GM12878 (cell line): ENCODE results near the gene C1GALT1C1. TPM values are rescaled to one million over a fixed set of nuclear protein-coding genes. Genes with fewer than 3 reads are reported as not detected.

ENCODE experiments used
- ATAC-seq: fragments of 200-7000 bp; cut with Tn5 transposase; 3 replicates; pipeline ENCODE4 v1.9.1; 2020; ENCODE audit warnings: mild to moderate bottlenecking, moderate library complexity
- BruUV-seq: library from RNA; stranded (reverse); fragments of 400-500 nt; replicated peaks from 2 replicates; lab custom pipeline; 2021; lab: Mats Ljungman, UMichigan
- CTCF ChIA-PET: fragments of 300-600 bp; sonication (Branson Sonifier 250); formaldehyde crosslinking; extraction: SDS; loops from one replicate; lab custom pipeline; 2021; ENCODE audit warnings: inconsistent platforms; lab: Yijun Ruan, JAX
- POLR2A ChIA-PET: fragments of 350-600 bp; formaldehyde crosslinking; extraction: SDS; loops from one replicate; lab custom pipeline; 2021; ENCODE audit warnings: inconsistent platforms; lab: Charles Lee
- RAD21 ChIA-PET: fragments of 300-600 bp; sonication (Branson Sonifier 250); formaldehyde crosslinking; loops from one replicate; lab custom pipeline; 2023; ENCODE audit warnings: antibody characterized with exemption; ENCODE audit not compliant: unreplicated experiment; lab: Charles Lee
- SMC1A ChIA-PET: fragments of 300-600 bp; sonication (Branson Sonifier 250); formaldehyde crosslinking; loops from one replicate; lab custom pipeline; 2023; ENCODE audit not compliant: unreplicated experiment, uncharacterized antibody; lab: Charles Lee
- DNase-seq: peaks from one replicate; pipeline ENCODE4 v3.0.0-alpha.2; 2011; ENCODE audit warnings: low read depth, low spot score
- FAIRE-seq: peaks from 3 replicates; lab custom pipeline; 2011; peaks lifted over from hg19 to GRCh38; lab: Jason Lieb, UNC
- H2AFZ ChIP-seq: 2 replicates; pipeline ENCODE4 v1.6.0; 2011; ENCODE audit warnings: low read depth, low read length, control low read depth; ENCODE audit not compliant: control insufficient read depth
- H3K27ac ChIP-seq: 2 replicates; pipeline ENCODE4 v1.5.1; 2011; ENCODE audit warnings: control low read depth; ENCODE audit not compliant: control insufficient read depth, insufficient read depth
- H3K27me3 ChIP-seq, 2 experiments: replicated peaks in 1 of 2; 2 replicates each; pipeline versions ENCODE4 v1.6.0 to v1.6.1; 2011; ENCODE audit warnings: low read length in 1 of 2; ENCODE audit not compliant: control insufficient read depth in 2 of 2, insufficient read depth in 2 of 2
- H3K36me3 ChIP-seq, 2 experiments: 2 replicates each; pipeline ENCODE4 v1.5.1; 2011; ENCODE audit warnings: low read length in 1 of 2; ENCODE audit not compliant: control insufficient read depth in 2 of 2, insufficient read depth in 2 of 2
- H3K4me1 ChIP-seq: 2 replicates; pipeline ENCODE4 v1.6.1; 2011; ENCODE audit warnings: mild to moderate bottlenecking, low read length, moderate library complexity, mixed read lengths; ENCODE audit not compliant: control insufficient read depth, insufficient read depth
- H3K4me2 ChIP-seq: 2 replicates; pipeline ENCODE4 v1.6.0; 2011; ENCODE audit warnings: control low read depth; ENCODE audit not compliant: control insufficient read depth, insufficient read depth
- H3K4me3 ChIP-seq: fragments of 200-600 bp; sonication (generic); 2 replicates; pipeline ENCODE4 v1.5.1; 2016
- H3K79me2 ChIP-seq: 2 replicates; pipeline ENCODE4 v1.6.0; 2011; ENCODE audit warnings: low read length; ENCODE audit not compliant: control insufficient read depth, insufficient read depth
- H3K9ac ChIP-seq: 2 replicates; pipeline ENCODE4 v1.8.0; 2011; ENCODE audit warnings: low read length, control low read depth, mixed read lengths; ENCODE audit not compliant: control insufficient read depth, insufficient read depth
- H3K9me3 ChIP-seq: replicated peaks from 3 replicates; pipeline ENCODE4 v1.5.1; 2011; ENCODE audit warnings: mild to moderate bottlenecking, low read length; ENCODE audit not compliant: control insufficient read depth, insufficient read depth
- H4K20me1 ChIP-seq: 2 replicates; pipeline ENCODE4 v1.6.0; 2011; ENCODE audit not compliant: control insufficient read depth, insufficient read depth
- ASH2L ChIP-seq: fragments of 300-600, 200-600 bp; sonication (generic); IDR thresholded peaks from 2 replicates; pipeline ENCODE4 v1.6.1; 2017; ENCODE audit warnings: low read depth, mild to moderate bottlenecking, borderline replicate concordance
- BCLAF1 ChIP-seq: fragments of 450-650 bp; IDR thresholded peaks from 2 replicates; pipeline ENCODE4 v1.6.1; 2017; ENCODE audit warnings: antibody characterized with exemption, mild to moderate bottlenecking, moderate library complexity
- CBX5 ChIP-seq: sonication (generic); IDR thresholded peaks from 2 replicates; pipeline ENCODE4 v1.6.1; 2016; ENCODE audit warnings: low read depth, moderate library complexity, mild to moderate bottlenecking, inconsistent platforms
- CUX1 ChIP-seq: IDR thresholded peaks from 2 replicates; pipeline ENCODE4 v1.6.1; 2012; ENCODE audit warnings: improper control_type of control experiment, low read depth, low read length; ENCODE audit not compliant: insufficient replicate concordance
- EGR1 ChIP-seq, 2 experiments: IDR thresholded peaks; 1 replicate in 1 of 2; 2 replicates in 1 of 2; pipeline ENCODE4 v1.6.1; 2011 to 2012; ENCODE audit warnings: low read depth in 2 of 2, low read length in 2 of 2, borderline replicate concordance in 1 of 2, mild to moderate bottlenecking in 1 of 2, moderate library complexity in 1 of 2
- HDGF ChIP-seq: fragments of 450-650 bp; IDR thresholded peaks from 2 replicates; pipeline ENCODE4 v1.6.1; 2016; ENCODE audit warnings: antibody characterized with exemption
- IRF5 ChIP-seq: fragments of 450-650 bp; IDR thresholded peaks from 2 replicates; pipeline ENCODE4 v1.6.1; 2017; ENCODE audit warnings: borderline replicate concordance
- NR2C1 ChIP-seq: fragments of 450-650 bp; IDR thresholded peaks from 2 replicates; pipeline ENCODE4 v1.6.1; 2017; ENCODE audit warnings: antibody characterized with exemption, mild to moderate bottlenecking, moderate library complexity
- NRF1 ChIP-seq: conservative IDR thresholded peaks from 2 replicates; pipeline ENCODE4 v1.6.1; 2011; ENCODE audit warnings: mild to moderate bottlenecking, low read depth, low read length, improper control_type of control experiment
- RUNX3 ChIP-seq: IDR thresholded peaks from 2 replicates; pipeline ENCODE4 v1.6.1; 2012; ENCODE audit warnings: low read length, inconsistent platforms
- SMARCA5 ChIP-seq: fragments of 450-650 bp; IDR thresholded peaks from 2 replicates; pipeline ENCODE4 v1.6.1; 2017; ENCODE audit warnings: mild to moderate bottlenecking
- YY1 ChIP-seq: IDR thresholded peaks from 2 replicates; pipeline ENCODE4 v1.6.1; 2011; ENCODE audit warnings: low read depth, mild to moderate bottlenecking, low read length
- ZZZ3 ChIP-seq: IDR thresholded peaks from 2 replicates; pipeline ENCODE4 v1.6.1; 2011; ENCODE audit warnings: low read depth; ENCODE audit not compliant: control insufficient read depth, insufficient read length
- WGBS: methylation state at CpG from one replicate; pipeline ENCODE4 v1.1.6; 2016; ENCODE audit warnings: low lambda C conversion rate; ENCODE audit not compliant: insufficient replicate concordance, insufficient coverage; ENCODE audit errors: missing lambda C conversion rate; 5-methylcytosine and 5-hydroxymethylcytosine counted together
- in situ Hi-C: fragments of 300-500 bp; cut with MboI; formaldehyde crosslinking; loops from 9 replicates; pipeline ENCODE4 v1.14.3; 2018; ENCODE audit warnings: mixed read lengths
- intact Hi-C: fragments of 100-400 bp; cut with micrococcal nuclease; formaldehyde crosslinking; loops from one replicate; pipeline ENCODE4 v1.14.2; 2022; ENCODE audit not compliant: unreplicated experiment
- polyA plus RNA-seq, 11 experiments: library from polyadenylated mRNA; depleted of rRNA in 4 of 11; unstranded in 6 of 11; stranded (reverse) in 5 of 11; fragments of >200 nt; fragmentation: Nextera tagmentation in 4 of 11; fragmentation: Illumina TruSeq in 1 of 11; extraction: Ambion mirVana in 4 of 11; extraction: Trizol in 1 of 11; gene quantifications; 1 replicate in 1 of 11; 2 replicates in 10 of 11; pipeline versions ENCODE4 v1.2.1 to v1.2.3, GENCODE V29; 2011 to 2016; ENCODE audit warnings: inconsistent platforms in 2 of 11, missing spikeins in 2 of 11, low read depth in 1 of 11
- total RNA-seq, 4 experiments: library from RNA; depleted of rRNA in 3 of 4; stranded (reverse); fragments of >200 nt in 3 of 4; fragmentation: Illumina TruSeq in 1 of 4; extraction: Trizol in 1 of 4; gene quantifications; 2 replicates each; pipeline versions ENCODE4 v1.2.1 to v1.2.3, GENCODE V29; 2013 to 2021

C1GALT1C1 gene
- total and polyA plus RNA-seq, 10 of the 15 experiments (the other 5 are each of a cell fraction or from before 2014, with no cell fraction given): 11.6 to 71.7 (median 22.5) TPM

DNA sequence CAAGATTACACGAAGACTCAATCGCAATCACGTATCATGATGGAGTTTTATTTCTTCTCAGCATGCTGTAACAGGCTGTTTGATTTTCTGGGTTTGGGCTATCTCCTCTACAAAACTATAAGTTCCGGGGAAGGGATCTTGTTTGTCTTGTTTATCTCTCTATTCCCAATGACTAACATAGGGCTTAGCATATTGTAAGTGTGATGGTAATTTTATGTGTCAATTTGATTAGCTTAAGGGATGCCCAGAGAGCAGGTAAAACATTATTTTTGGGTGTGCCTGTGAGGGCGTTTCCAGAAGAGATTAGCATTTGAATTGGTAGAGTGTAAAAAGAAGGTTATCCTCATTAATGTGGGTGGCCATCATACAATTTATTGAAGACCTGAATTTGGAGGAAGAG, 32.8 kb upstream of the C1GALT1C1 start:
- SMC1A ChIA-PET: interaction anchor here (0.8 to 2.1 kb wide), 7 partner anchors 14 to 177 kb away, joined by 3 to 12 read pairs (median 4); no protein-coding TSS in a partner anchor
- in situ Hi-C loops (loop anchor here (10.0 kb wide), 1 partner anchor 158 kb away; no protein-coding TSS in a partner anchor), intact Hi-C loops (no loop called here)
- ATAC-seq: no peak
- H2AFZ ChIP-seq: no peak overlapping the region
- no peak for DNase-seq
- RAD21 ChIA-PET: interaction anchor here (0.5 to 1.2 kb wide), 5 partner anchors 102 to 206 kb away, joined by 3 to 4 read pairs (median 4); partner anchors contain the start of gene CUL4B
- no peak overlapping the region for H3K9ac ChIP-seq
- H3K4me2 ChIP-seq: no peak overlapping the region
- no peaks in the 10 kb centered on the region for H3K79me2 ChIP-seq
- FAIRE-seq: no peak
- no peak overlapping the region for H3K27ac ChIP-seq
- H3K4me1 ChIP-seq: no peaks in the 10 kb centered on the region
- no peaks in the 10 kb centered on the region for H4K20me1 ChIP-seq
- H3K36me3 ChIP-seq: no peaks in the 10 kb centered on the region
- H3K4me3 ChIP-seq: no peak overlapping the region
- H3K27me3 ChIP-seq: no peaks in the 10 kb centered on the region
- no peaks in the 10 kb centered on the region for H3K9me3 ChIP-seq
- no TSS peak for BruUV-seq
- TF ChIP-seq ZZZ3: no peak
- TF ChIP-seq EGR1 (IDR thresholded peaks at IDR 0.05; ENCODE audit: borderline replicate concordance in 1 of 2, low read depth in 2 of 2, low read length in 2 of 2): no peak
- TF ChIP-seq NRF1: no peak
- no peak for TF ChIP-seq CUX1
- no peak for TF ChIP-seq CBX5
- no peak for TF ChIP-seq RUNX3
- no peak for TF ChIP-seq HDGF
- TF ChIP-seq BCLAF1: no peak
- no peak for TF ChIP-seq NR2C1
- TF ChIP-seq ASH2L: no peak
- no peak for TF ChIP-seq IRF5
- no peak for TF ChIP-seq YY1
- TF ChIP-seq SMARCA5: no peak
- TF ChIP-seq, all 136 proteins: peak for 0
- ChIA-PET POLR2A (no interaction called here), CTCF (interaction anchor here (0.9 to 3.6 kb wide), 9 partner anchors 9 to 177 kb away, joined by 3 to 18 read pairs (median 7); no protein-coding TSS in a partner anchor)
- 69% methylated on average over 5 of the region's 5 CpGs for WGBS
